ENCODE results near the gene ACBD6.

DNA sequence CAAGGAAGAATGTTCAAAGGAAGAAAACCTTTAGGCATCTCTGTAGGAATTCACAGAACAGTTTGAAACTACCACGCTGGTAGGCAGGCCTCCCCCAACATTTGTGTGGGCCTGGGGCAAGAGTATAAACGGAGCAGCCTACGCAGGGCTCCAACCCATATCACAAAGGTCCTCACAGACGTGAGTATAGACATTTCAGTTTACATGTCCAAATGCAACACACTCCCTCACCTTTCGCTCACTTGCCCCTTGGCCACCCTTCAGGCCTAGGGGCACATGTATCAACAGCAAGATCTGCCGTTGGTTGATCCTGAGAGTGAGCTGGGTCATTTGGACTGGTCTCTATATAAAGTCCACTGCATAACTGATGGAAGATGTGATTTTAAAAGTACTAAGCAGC, 133.3 kb downstream of the ACBD6 start:
- TF ChIP-seq, protein P1, sequence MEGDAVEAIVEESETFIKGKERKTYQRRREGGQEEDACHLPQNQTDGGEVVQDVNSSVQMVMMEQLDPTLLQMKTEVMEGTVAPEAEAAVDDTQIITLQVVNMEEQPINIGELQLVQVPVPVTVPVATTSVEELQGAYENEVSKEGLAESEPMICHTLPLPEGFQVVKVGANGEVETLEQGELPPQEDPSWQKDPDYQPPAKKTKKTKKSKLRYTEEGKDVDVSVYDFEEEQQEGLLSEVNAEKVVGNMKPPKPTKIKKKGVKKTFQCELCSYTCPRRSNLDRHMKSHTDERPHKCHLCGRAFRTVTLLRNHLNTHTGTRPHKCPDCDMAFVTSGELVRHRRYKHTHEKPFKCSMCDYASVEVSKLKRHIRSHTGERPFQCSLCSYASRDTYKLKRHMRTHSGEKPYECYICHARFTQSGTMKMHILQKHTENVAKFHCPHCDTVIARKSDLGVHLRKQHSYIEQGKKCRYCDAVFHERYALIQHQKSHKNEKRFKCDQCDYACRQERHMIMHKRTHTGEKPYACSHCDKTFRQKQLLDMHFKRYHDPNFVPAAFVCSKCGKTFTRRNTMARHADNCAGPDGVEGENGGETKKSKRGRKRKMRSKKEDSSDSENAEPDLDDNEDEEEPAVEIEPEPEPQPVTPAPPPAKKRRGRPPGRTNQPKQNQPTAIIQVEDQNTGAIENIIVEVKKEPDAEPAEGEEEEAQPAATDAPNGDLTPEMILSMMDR (IDR thresholded peaks at IDR 0.05), result no peak
- TF ChIP-seq POLR2AphosphoS5 (IDR thresholded peaks at IDR 0.05), result no peak
